ENCODE results near the gene ABCC8. TPM values are rescaled to one million over a fixed set of nuclear protein-coding genes. Genes with fewer than 3 reads are reported as not detected.

Gene ABCC8
- total and polyA plus RNA-seq, 2 donors (not counting 3 experiments of a cell fraction or from before 2014, with no cell fraction given), result not detected

GRCh38 chr11:17401316-17401715 is 75.3 kb downstream of the ABCC8 start:
- Histone ChIP-seq H3K9me3 (replicated peaks; ENCODE audit: control insufficient read depth, insufficient read depth, low read length) (no peaks in the 10 kb centered on the region), H3K79me2 (ENCODE audit: control insufficient read depth, insufficient read depth, low read length) (no peaks in the 10 kb centered on the region), H3K4me2 (ENCODE audit: insufficient read depth, low read length) (no peak overlapping the region), H3K4me3 (replicated peaks in 1 of 3; ENCODE audit: insufficient read depth in 1 of 3, low read depth in 1 of 3, low read length in 3 of 3) (no peak overlapping the region), H3K27ac (ENCODE audit: insufficient read depth, low read depth, low read length) (no peak overlapping the region), H4K20me1 (replicated peaks; ENCODE audit: control insufficient read depth, extremely low read depth, insufficient read depth, low read length) (no peaks in the 10 kb centered on the region), H3K9me1 (replicated peaks; ENCODE audit: control insufficient read depth, extremely low read depth, insufficient read depth, low read length) (no peaks in the 10 kb centered on the region), H3K4me1 (ENCODE audit: control insufficient read depth, extremely low read depth, insufficient read depth, low read length) (peaks cover 5% of the 10 kb centered on the region), H3K36me3 (ENCODE audit: control insufficient read depth in 2 of 2, extremely low read depth in 1 of 2, insufficient read depth in 2 of 2, low read length in 2 of 2) (no peaks in the 10 kb centered on the region), H2AFZ (ENCODE audit: low read depth, low read length) (no peak overlapping the region), H3K27me3 (ENCODE audit: control insufficient read depth in 2 of 2, insufficient read depth in 2 of 2, low read length in 2 of 2) (no peaks in the 10 kb centered on the region), H3K9ac (replicated peaks; ENCODE audit: extremely low read depth, insufficient read depth, low read length) (no peak overlapping the region)
- BruUV-seq (replicated peaks), result no TSS peak
- CTCF ChIA-PET, result interaction anchor here (0.8 to 1.2 kb wide), 2 partner anchors 14 to 17 kb away, joined by 4 read pairs; no protein-coding TSS in a partner anchor
- no peak for FAIRE-seq
- no peak for TF ChIP-seq EZH2 (IDR thresholded peaks at IDR 0.05; ENCODE audit: borderline replicate concordance, low read depth, low read length, severe bottlenecking)
- TF ChIP-seq CTCF (IDR thresholded peaks at IDR 0.05; ENCODE audit: extremely low read depth in 1 of 2, insufficient read depth in 1 of 2, low read depth in 1 of 2, low read length in 2 of 2), result no peak
- no peak for TF ChIP-seq MYC (IDR thresholded peaks at IDR 0.05; ENCODE audit: low read depth, low read length)
- TF ChIP-seq GATA2 (IDR thresholded peaks at IDR 0.05; ENCODE audit: insufficient read depth, insufficient read length, low read depth, low read length), result no peak
- no peak for TF ChIP-seq JUN (IDR thresholded peaks at IDR 0.05; ENCODE audit: borderline replicate concordance, insufficient read depth, insufficient read length, low read depth)
- no peak for TF ChIP-seq POLR2A (IDR thresholded peaks at IDR 0.05; ENCODE audit: low read depth, low read length)
- POLR2A ChIA-PET, result no interaction called here
- intact Hi-C loops (cut with micrococcal nuclease) (no loop called here), dilution Hi-C loops (cut with MboI; ENCODE audit: extremely low pct_ligation_motif_present, low sequenced_read_pairs) (no loop called here)
- no peak for DNase-seq (ENCODE audit: low read depth, low spot score)

Measured in endothelial cell of umbilical vein (primary cell).